Eye (tissue), 1 donor: ENCODE results near the gene ST8SIA1.
"Not testable (repeated sequence)": the region's sequence is repeated elsewhere in the genome, so short reads cannot be mapped to it uniquely, and the experiment has no call there.

Experiments used
- DNase-seq: peaks from one replicate; pipeline ENCODE4 v3.0.0-alpha.2; 2015

ST8SIA1 gene

DNA sequence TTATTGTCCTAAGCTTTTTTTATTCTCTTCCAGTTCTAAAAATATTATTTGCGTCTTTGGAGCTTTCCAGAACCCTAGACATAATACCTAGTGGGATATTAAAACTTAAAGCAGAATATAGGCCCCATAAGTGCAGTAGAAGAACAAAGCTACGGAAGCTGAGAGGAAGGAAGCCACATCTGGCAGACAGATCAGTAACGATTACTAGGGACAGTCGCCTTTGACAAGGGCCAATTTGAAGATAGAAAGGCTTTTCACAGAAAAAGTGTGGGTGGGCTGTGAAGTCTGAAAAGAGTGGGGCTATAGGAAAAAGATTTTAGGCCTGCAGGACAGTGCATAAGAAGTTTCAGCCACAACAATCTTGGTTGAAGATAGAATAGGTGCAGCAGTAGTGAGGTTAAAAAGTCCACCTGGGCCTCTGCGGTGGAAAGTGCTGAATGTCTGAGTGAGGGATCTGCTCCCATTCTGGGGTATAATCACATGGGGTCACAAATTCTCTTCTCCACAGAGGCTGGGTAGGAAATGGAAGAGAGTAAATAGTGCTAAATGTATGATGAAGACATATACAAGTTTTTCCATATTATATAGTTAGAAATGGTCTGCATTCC is 174.0 kb downstream of the ST8SIA1 start:
- no peak for DNase-seq

- DNase-seq: not testable (repeated sequence)
Measured at GRCh38 chr12:22149286-22149685, 185.2 kb downstream of the ST8SIA1 start.

GRCh38 chr12:22146686-22147085 is 187.8 kb downstream of the ST8SIA1 start:
- not testable (repeated sequence) for DNase-seq
